H1 (cell line): Measurements from ENCODE around the gene ABCG1. TPM values are rescaled to one million over a fixed set of nuclear protein-coding genes. Genes with fewer than 3 reads are reported as not detected.

Experiments
- ASH2L ChIP-seq: fragments of 200-600, 300-600 bp; sonication (generic); IDR thresholded peaks from one replicate; pipeline ENCODE4 v1.7.1; 2017; ENCODE audit warnings: low read length
- CBX8 ChIP-seq: fragments of 300-800, 300-1000 bp; sonication (generic); IDR thresholded peaks from 2 replicates; pipeline ENCODE4 v1.7.1; 2016; ENCODE audit warnings: low read depth, low read length, borderline replicate concordance
- JUND ChIP-seq: IDR thresholded peaks from 2 replicates; pipeline ENCODE4 v1.6.1; 2011; ENCODE audit warnings: mild to moderate bottlenecking, improper control_type of control experiment, low read length
- KDM1A ChIP-seq: fragments of 200-600, 300-600 bp; sonication (generic); IDR thresholded peaks from 2 replicates; pipeline ENCODE4 v1.7.1; 2016; ENCODE audit warnings: mild to moderate bottlenecking, low read length, borderline replicate concordance
- RBBP5 ChIP-seq: IDR thresholded peaks from 2 replicates; pipeline ENCODE4 v1.7.1; 2012; ENCODE audit warnings: low read depth, mild to moderate bottlenecking, inconsistent platforms, low read length, moderate library complexity, borderline replicate concordance
- TEAD4 ChIP-seq: IDR thresholded peaks from 2 replicates; pipeline ENCODE4 v1.6.1; 2012; ENCODE audit warnings: low read depth, low read length, inconsistent platforms, mixed read lengths
- polyA plus RNA-seq, 7 experiments: library from polyadenylated mRNA; depleted of rRNA in 3 of 7; stranded (reverse) in 5 of 7; unstranded in 2 of 7; fragments of >200 nt in 5 of 7; fragments of 200-250 nt in 2 of 7; gene quantifications; 1 replicate in 5 of 7; 2 replicates in 1 of 7; 4 replicates in 1 of 7; pipeline versions ENCODE4 v1.2.1 to v1.2.3, GENCODE V29; 2011 to 2013; ENCODE audit warnings: missing spikeins in 2 of 7, mixed read lengths in 2 of 7
- total RNA-seq: library from RNA; stranded (reverse); fragmentation: NEBNext Ultra II Directional; extraction: Animal tissue kit (Norgen Biotek cat#: 25700); gene quantifications from 2 replicates; pipeline ENCODE4 v1.2.1, GENCODE V29; 2021
- TF ChIP-seq, protein P1 (sequence below), 3 experiments: IDR thresholded peaks; 1 replicate in 2 of 3; 2 replicates in 1 of 3; pipeline versions ENCODE4 v1.5.1 to v1.6.1; 2011; ENCODE audit warnings: low read length in 3 of 3, mild to moderate bottlenecking in 3 of 3, inconsistent platforms in 2 of 3, low read depth in 1 of 3, moderate library complexity in 1 of 3; ENCODE audit not compliant: insufficient read depth in 1 of 3; ENCODE audit errors: control extremely low read depth in 1 of 3

The ABCG1 gene
- total and polyA plus RNA-seq, 2 of the 8 experiments (the other 6 are each of a cell fraction or from before 2014, with no cell fraction given): 2.1 to 4.0 TPM

DNA sequence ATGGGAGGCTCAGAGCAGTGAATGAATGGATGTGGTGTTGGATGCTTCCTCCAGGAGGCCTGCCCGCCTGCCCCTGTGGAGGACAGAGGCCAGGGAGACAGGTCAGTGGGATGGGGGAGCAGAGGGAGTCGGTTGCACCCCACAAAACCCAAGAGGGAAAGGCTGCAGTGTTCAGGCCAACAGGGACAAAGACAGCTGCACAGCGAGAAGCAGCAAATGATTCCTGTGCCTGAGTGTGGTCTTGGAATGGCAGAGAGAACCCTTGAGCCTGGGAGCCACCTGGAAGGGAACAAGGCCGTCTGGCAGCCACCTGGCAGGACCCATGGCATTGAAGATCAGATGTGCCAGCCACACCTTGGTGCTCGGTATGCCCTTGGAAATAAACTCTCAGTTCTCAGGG is 88.2 kb downstream of the ABCG1 start (continued):
- TF ChIP-seq, protein P1, sequence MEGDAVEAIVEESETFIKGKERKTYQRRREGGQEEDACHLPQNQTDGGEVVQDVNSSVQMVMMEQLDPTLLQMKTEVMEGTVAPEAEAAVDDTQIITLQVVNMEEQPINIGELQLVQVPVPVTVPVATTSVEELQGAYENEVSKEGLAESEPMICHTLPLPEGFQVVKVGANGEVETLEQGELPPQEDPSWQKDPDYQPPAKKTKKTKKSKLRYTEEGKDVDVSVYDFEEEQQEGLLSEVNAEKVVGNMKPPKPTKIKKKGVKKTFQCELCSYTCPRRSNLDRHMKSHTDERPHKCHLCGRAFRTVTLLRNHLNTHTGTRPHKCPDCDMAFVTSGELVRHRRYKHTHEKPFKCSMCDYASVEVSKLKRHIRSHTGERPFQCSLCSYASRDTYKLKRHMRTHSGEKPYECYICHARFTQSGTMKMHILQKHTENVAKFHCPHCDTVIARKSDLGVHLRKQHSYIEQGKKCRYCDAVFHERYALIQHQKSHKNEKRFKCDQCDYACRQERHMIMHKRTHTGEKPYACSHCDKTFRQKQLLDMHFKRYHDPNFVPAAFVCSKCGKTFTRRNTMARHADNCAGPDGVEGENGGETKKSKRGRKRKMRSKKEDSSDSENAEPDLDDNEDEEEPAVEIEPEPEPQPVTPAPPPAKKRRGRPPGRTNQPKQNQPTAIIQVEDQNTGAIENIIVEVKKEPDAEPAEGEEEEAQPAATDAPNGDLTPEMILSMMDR (IDR thresholded peaks at IDR 0.05; ENCODE audit: control extremely low read depth in 1 of 3, insufficient read depth in 1 of 3, low read depth in 1 of 3, low read length in 3 of 3): no peak
- TF ChIP-seq RBBP5: no peak
- no peak for TF ChIP-seq CBX8
- no peak for TF ChIP-seq ASH2L
- TF ChIP-seq JUND: no peak
- no peak for TF ChIP-seq TEAD4
- no peak for TF ChIP-seq KDM1A
- TF ChIP-seq, all 59 proteins: peak for 0
